GM19240 (cell line): ENCODE measurements around the gene ARHGEF17.
"Not testable (repeated sequence)": the region's sequence is repeated elsewhere in the genome, so short reads cannot be mapped to it uniquely, and the experiment has no call there.

ENCODE experiments used
- DNase-seq: peaks from one replicate; pipeline ENCODE4 v3.0.0; 2011; ENCODE audit warnings: low spot score; ENCODE audit not compliant: insufficient read length

Gene ARHGEF17

GRCh38 chr11:73308003-73308960 is at the start of gene ARHGEF17:
Gene ARHGEF17 (plus strand): TSS chr11:73308276. CDS start chr11:73308639, 363 bp downstream.
- no peak for DNase-seq

- DNase-seq: no peak
Measured at GRCh38 chr11:73259406-73260126, 48.5 kb upstream of the ARHGEF17 start.

GRCh38 chr11:73260127-73260457 is 48.0 kb upstream of the ARHGEF17 start:
- DNase-seq: no peak

GRCh38 chr11:73262851-73263495 is 45.1 kb upstream of the ARHGEF17 start:
- DNase-seq: no peak

GRCh38 chr11:73263640-73264039 is 44.4 kb upstream of the ARHGEF17 start:
- no peak for DNase-seq

- no peak for DNase-seq
Measured at GRCh38 chr11:73265278-73265810, 42.7 kb upstream of the ARHGEF17 start.

- no peak for DNase-seq
Measured at GRCh38 chr11:73265853-73266645, 42.0 kb upstream of the ARHGEF17 start.

GRCh38 chr11:73266646-73267020 is 41.4 kb upstream of the ARHGEF17 start:
- no peak for DNase-seq

- DNase-seq: no peak
Measured at GRCh38 chr11:73267122-73267846, 40.8 kb upstream of the ARHGEF17 start.

GRCh38 chr11:73267906-73268540 is 40.1 kb upstream of the ARHGEF17 start:
- DNase-seq: no peak

- DNase-seq: no peak
Measured at GRCh38 chr11:73268671-73269271, 39.3 kb upstream of the ARHGEF17 start.

GRCh38 chr11:73269459-73270015 is 38.5 kb upstream of the ARHGEF17 start:
- DNase-seq: no peak

GRCh38 chr11:73270016-73270854 is 37.8 kb upstream of the ARHGEF17 start:
- no peak for DNase-seq

GRCh38 chr11:73270855-73271477 is 37.1 kb upstream of the ARHGEF17 start:
- DNase-seq: no peak

GRCh38 chr11:73271478-73271865 is 36.6 kb upstream of the ARHGEF17 start:
- DNase-seq: not testable (repeated sequence)

- DNase-seq: no peak
Measured at GRCh38 chr11:73271936-73272679, 36.0 kb upstream of the ARHGEF17 start, which contains the start of gene P2RY6. Gene P2RY6 (plus strand): TSS chr11:73272338. CDS start chr11:73296519, 24,181 bp downstream.

- DNase-seq: no peak
Measured at GRCh38 chr11:73272680-73273038, 35.4 kb upstream of the ARHGEF17 start.
